ENCODE data around the gene DPF1.

The DPF1 gene

GRCh38 chr19:38219221-38219620 lies 4.8 kb downstream of the DPF1 start:
- TF ChIP-seq POLR2A (IDR thresholded peaks at IDR 0.05; ENCODE audit: low read length) (no peak), GATA1 (IDR thresholded peaks at IDR 0.05; ENCODE audit: low read depth, low read length) (no peak)
- no peak for DNase-seq

GRCh38 chr19:38218204-38218603 lies 5.8 kb downstream of the DPF1 start:
- TF ChIP-seq GATA1 (IDR thresholded peaks at IDR 0.05; ENCODE audit: low read depth, low read length), result no peak
- no peak for TF ChIP-seq POLR2A (IDR thresholded peaks at IDR 0.05; ENCODE audit: low read length)
- no peak for DNase-seq

- TF ChIP-seq POLR2A (IDR thresholded peaks at IDR 0.05; ENCODE audit: low read length) (no peak), GATA1 (IDR thresholded peaks at IDR 0.05; ENCODE audit: low read depth, low read length) (no peak)
- no peak for DNase-seq
Measured at GRCh38 chr19:38216785-38217641, 7.0 kb downstream of the DPF1 start.

GRCh38 chr19:38213911-38214625 lies 10.0 kb downstream of the DPF1 start:
- TF ChIP-seq GATA1 (IDR thresholded peaks at IDR 0.05; ENCODE audit: low read depth, low read length) (no peak), POLR2A (IDR thresholded peaks at IDR 0.05; ENCODE audit: low read length) (no peak)
- DNase-seq, result no peak

GRCh38 chr19:38213469-38213868 lies 10.6 kb downstream of the DPF1 start:
- TF ChIP-seq GATA1 (IDR thresholded peaks at IDR 0.05; ENCODE audit: low read depth, low read length), result no peak
- no peak for TF ChIP-seq POLR2A (IDR thresholded peaks at IDR 0.05; ENCODE audit: low read length)
- DNase-seq, result no peak

- DNase-seq, result no peak
- no peak for TF ChIP-seq GATA1 (IDR thresholded peaks at IDR 0.05; ENCODE audit: low read depth, low read length)
- TF ChIP-seq POLR2A (IDR thresholded peaks at IDR 0.05; ENCODE audit: low read length), result no peak
Measured at GRCh38 chr19:38211766-38212165, 12.3 kb downstream of the DPF1 start.

GRCh38 chr19:38211151-38211591 lies 12.9 kb downstream of the DPF1 start:
- no peak for TF ChIP-seq POLR2A (IDR thresholded peaks at IDR 0.05; ENCODE audit: low read length)
- DNase-seq, result no peak

- no peak for TF ChIP-seq POLR2A (IDR thresholded peaks at IDR 0.05; ENCODE audit: low read length)
- no peak for TF ChIP-seq GATA1 (IDR thresholded peaks at IDR 0.05; ENCODE audit: low read depth, low read length)
- DNase-seq, result no peak
Measured at GRCh38 chr19:38210458-38210987, 13.5 kb downstream of the DPF1 start.

- no peak for DNase-seq
- TF ChIP-seq POLR2A (IDR thresholded peaks at IDR 0.05; ENCODE audit: low read length) (no peak), GATA1 (IDR thresholded peaks at IDR 0.05; ENCODE audit: low read depth, low read length) (no peak)
Measured at GRCh38 chr19:38209671-38210457, 14.2 kb downstream of the DPF1 start.

GRCh38 chr19:38209152-38209551 lies 14.9 kb downstream of the DPF1 start:
- no peak for DNase-seq
- TF ChIP-seq GATA1 (IDR thresholded peaks at IDR 0.05; ENCODE audit: low read depth, low read length) (no peak), POLR2A (IDR thresholded peaks at IDR 0.05; ENCODE audit: low read length) (no peak)

GRCh38 chr19:38208571-38208970 lies 15.5 kb downstream of the DPF1 start:
- TF ChIP-seq POLR2A (IDR thresholded peaks at IDR 0.05; ENCODE audit: low read length) (no peak), GATA1 (IDR thresholded peaks at IDR 0.05; ENCODE audit: low read depth, low read length) (no peak)
- DNase-seq, result no peak

GRCh38 chr19:38207543-38207942 lies 16.5 kb downstream of the DPF1 start:
- TF ChIP-seq POLR2A (IDR thresholded peaks at IDR 0.05; ENCODE audit: low read length) (no peak), GATA1 (IDR thresholded peaks at IDR 0.05; ENCODE audit: low read depth, low read length) (no peak)
- DNase-seq, result no peak

GRCh38 chr19:38206928-38207327 lies 17.1 kb downstream of the DPF1 start:
- TF ChIP-seq POLR2A (IDR thresholded peaks at IDR 0.05; ENCODE audit: low read length) (no peak), GATA1 (IDR thresholded peaks at IDR 0.05; ENCODE audit: low read depth, low read length) (no peak)
- no peak for DNase-seq

Data from erythroblast (primary cell).